Mucosa of descending colon (tissue), 3 donors: ENCODE measurements around the gene TTC9. TPM values are rescaled to one million over a fixed set of nuclear protein-coding genes. Genes with fewer than 3 reads are reported as not detected.

Experiments
- ATAC-seq: fragments of 200-7000 bp; cut with Tn5 transposase; one replicate; pipeline ENCODE4 v1.9.1; 2020; ENCODE audit warnings: mild to moderate bottlenecking, moderate library complexity
- DNase-seq, 3 donors: peaks; one replicate each; pipeline ENCODE4 v3.0.0-alpha.2; 2020
- H3K36me3 ChIP-seq: fragments of 200-600 bp; one replicate; pipeline ENCODE4 v1.8.0; 2021; ENCODE audit warnings: low read depth, mild to moderate bottlenecking
- H3K4me1 ChIP-seq: fragments of 200-600 bp; one replicate; pipeline ENCODE4 v1.8.0; 2021; ENCODE audit warnings: low read depth, mild to moderate bottlenecking
- H3K4me3 ChIP-seq: fragments of 200-600 bp; one replicate; pipeline ENCODE4 v1.8.0; 2021; ENCODE audit warnings: mild to moderate bottlenecking
- H3K9me3 ChIP-seq: fragments of 200-600 bp; one replicate; pipeline ENCODE4 v1.8.0; 2021; ENCODE audit warnings: mild to moderate bottlenecking
- CTCF ChIP-seq: fragments of 200-600 bp; IDR thresholded peaks from one replicate; pipeline ENCODE4 v1.8.0; 2022; ENCODE audit warnings: antibody characterized with exemption, mild to moderate bottlenecking
- intact Hi-C, 2 donors: fragments of 100-400 bp; cut with DNase I in 1 of 2; cut with micrococcal nuclease in 1 of 2; formaldehyde crosslinking; loops; one replicate each; pipeline versions ENCODE4 v1.11.0 to v1.11.1; 2022; cut with DNase I, micrococcal nuclease
- total RNA-seq, 3 donors: library from RNA; stranded (reverse); fragmentation: NEBNext Ultra II Directional in 2 of 3; extraction: Animal tissue kit (Norgen Biotek cat#: 25700) in 2 of 3; gene quantifications; one replicate each; pipeline versions ENCODE4 v1.2.1 to v1.2.4, GENCODE V29; 2021 to 2023
- donor health status: DM: no; HTN: no; CAD: no; lungs with moderate emphysema.
- donor health status: DM: no; HTN: no; CAD: no.
- donor health status: DM: no; HTN: yes; CAD: no.

The TTC9 gene
- total RNA-seq, 3 donors from 2014 or later = 0.20 to 0.63 (median 0.54) TPM

GRCh38 chr14:70724944-70725343 lies 83.2 kb downstream of the TTC9 start:
- DNase-seq (no peak), ATAC-seq (no peak)
- Histone ChIP-seq H3K4me1 (no peaks in the 10 kb centered on the region), H3K4me3 (no peak overlapping the region), H3K9me3 (no peaks in the 10 kb centered on the region), H3K36me3 (no peaks in the 10 kb centered on the region)
- TF ChIP-seq CTCF = no peak
- intact Hi-C loops = no loop called here

Other genes with a start within 250 kb of the TTC9 start
- 10 to 100 TPM; 53.7 to 57.9 (median 53.9) TPM for gene SYNJ2BP, start 224.8 kb upstream of the TTC9 start, total RNA-seq
- gene ADAM21, start 189.7 kb upstream of the TTC9 start, total RNA-seq = under 1 TPM in 1 of 3 donors, not detected in 2; 0.10 TPM
- gene ADAM20, start 106.9 kb upstream of the TTC9 start, total RNA-seq = 1 to 10 TPM in 1 of 3 donors, under 1 TPM in 2; 0.27 to 1.1 (median 0.72) TPM
- gene MED6, start 41.3 kb upstream of the TTC9 start, total RNA-seq = 10 to 100 TPM; 24.4 to 30.9 (median 27.6) TPM
- gene MAP3K9, start 167.6 kb downstream of the TTC9 start, total RNA-seq = 1 to 10 TPM; 5.7 to 9.3 (median 8.8) TPM